K562 (cell line): ENCODE data around the gene RPUSD1. TPM values are rescaled to one million over a fixed set of nuclear protein-coding genes. Genes with fewer than 3 reads are reported as not detected.

Experiments
- BHLHE40 ChIP-seq: IDR thresholded peaks from 2 replicates; pipeline ENCODE4 v1.6.1; 2011; ENCODE audit warnings: low read length, improper control_type of control experiment
- CBFA2T3 ChIP-seq: fragments of 450-650 bp; IDR thresholded peaks from 2 replicates; pipeline ENCODE4 v1.6.1; 2017
- CBFB ChIP-seq: sonication (generic); formaldehyde crosslinking; IDR thresholded peaks from 2 replicates; pipeline ENCODE4 v1.4.0; 2020; ENCODE audit warnings: mild to moderate bottlenecking, missing genetic modification reagents
- CHD2 ChIP-seq: IDR thresholded peaks from 2 replicates; pipeline ENCODE4 v1.6.1; 2011; ENCODE audit warnings: low read depth, low read length
- ETV5 ChIP-seq: sonication (generic); formaldehyde crosslinking; IDR thresholded peaks from 2 replicates; pipeline ENCODE4 v1.4.0; 2020; ENCODE audit warnings: low read depth, mild to moderate bottlenecking, missing genetic modification reagents
- FOXK2 ChIP-seq, 2 experiments: fragments of 450-650 bp; IDR thresholded peaks in 1 of 2; conservative IDR thresholded peaks in 1 of 2; 2 replicates each; pipeline ENCODE4 v1.6.1; 2016; ENCODE audit warnings: low read depth in 2 of 2, mild to moderate bottlenecking in 1 of 2
- HMGN3 ChIP-seq: IDR thresholded peaks from 2 replicates; pipeline ENCODE4 v1.6.1; 2011; ENCODE audit warnings: borderline replicate concordance, low read depth, mild to moderate bottlenecking, mixed read lengths, low read length; ENCODE audit not compliant: insufficient read length; ENCODE audit errors: extremely low read depth
- HNRNPH1 ChIP-seq: fragments of 200-400 bp; formaldehyde crosslinking; optimal IDR thresholded peaks from 2 replicates; pipeline ENCODE3; 2017; ENCODE audit warnings: low read depth, mild to moderate bottlenecking, low read length, moderate library complexity
- NCOA1 ChIP-seq: fragments of 450-650 bp; IDR thresholded peaks from 2 replicates; pipeline ENCODE4 v1.6.1; 2016; ENCODE audit warnings: low read depth
- PKNOX1 ChIP-seq: fragments of 450-650 bp; IDR thresholded peaks from 2 replicates; pipeline ENCODE4 v1.6.1; 2016
- SMC3 ChIP-seq: conservative IDR thresholded peaks from 2 replicates; pipeline ENCODE4 v1.6.1; 2011; ENCODE audit warnings: low read depth, low read length, improper control_type of control experiment; ENCODE audit not compliant: insufficient read depth
- SREBF2 ChIP-seq: sonication (generic); formaldehyde crosslinking; IDR thresholded peaks from 2 replicates; pipeline ENCODE4 v1.4.0; 2020; ENCODE audit warnings: mild to moderate bottlenecking, missing genetic modification reagents
- ZEB2 ChIP-seq: fragments of 450-650 bp; IDR thresholded peaks from 2 replicates; pipeline ENCODE4 v1.6.1; 2016
- polyA plus RNA-seq, 8 experiments: library from polyadenylated mRNA; depleted of rRNA in 4 of 8; stranded (reverse) in 5 of 8; unstranded in 3 of 8; fragments of >200 nt; fragmentation: Nextera tagmentation in 2 of 8; fragmentation: Illumina TruSeq in 1 of 8; extraction: Ambion mirVana in 2 of 8; extraction: Trizol in 1 of 8; gene quantifications; 2 replicates each; pipeline versions ENCODE4 v1.2.1 to v1.2.3, GENCODE V29; 2011 to 2014; ENCODE audit warnings: inconsistent platforms in 1 of 8, missing spikeins in 1 of 8
- total RNA-seq, 7 experiments: library from RNA; depleted of rRNA in 6 of 7; stranded (reverse); fragments of >200 nt in 6 of 7; fragmentation: Illumina TruSeq in 2 of 7; extraction: Trizol in 2 of 7; gene quantifications; 2 replicates each; pipeline versions ENCODE4 v1.2.1 to v1.2.3, GENCODE V29; 2011 to 2021; ENCODE audit warnings: low replicate concordance in 1 of 7
- TF ChIP-seq, protein P1 (sequence below): fragments of 450-650 bp; IDR thresholded peaks from 2 replicates; pipeline ENCODE4 v1.6.1; 2016; ENCODE audit warnings: mild to moderate bottlenecking, moderate library complexity
- TF ChIP-seq, protein P2 (sequence below): fragments of 450-650 bp; formaldehyde crosslinking; IDR thresholded peaks from 2 replicates; pipeline ENCODE4 v1.4.0; 2020; ENCODE audit warnings: mild to moderate bottlenecking, mixed read lengths

RPUSD1 gene
- total and polyA plus RNA-seq, 9 of the 15 experiments (the other 6 are each of a cell fraction or from before 2014, with no cell fraction given): 0.45 to 56.6 (median 12.0) TPM

DNA sequence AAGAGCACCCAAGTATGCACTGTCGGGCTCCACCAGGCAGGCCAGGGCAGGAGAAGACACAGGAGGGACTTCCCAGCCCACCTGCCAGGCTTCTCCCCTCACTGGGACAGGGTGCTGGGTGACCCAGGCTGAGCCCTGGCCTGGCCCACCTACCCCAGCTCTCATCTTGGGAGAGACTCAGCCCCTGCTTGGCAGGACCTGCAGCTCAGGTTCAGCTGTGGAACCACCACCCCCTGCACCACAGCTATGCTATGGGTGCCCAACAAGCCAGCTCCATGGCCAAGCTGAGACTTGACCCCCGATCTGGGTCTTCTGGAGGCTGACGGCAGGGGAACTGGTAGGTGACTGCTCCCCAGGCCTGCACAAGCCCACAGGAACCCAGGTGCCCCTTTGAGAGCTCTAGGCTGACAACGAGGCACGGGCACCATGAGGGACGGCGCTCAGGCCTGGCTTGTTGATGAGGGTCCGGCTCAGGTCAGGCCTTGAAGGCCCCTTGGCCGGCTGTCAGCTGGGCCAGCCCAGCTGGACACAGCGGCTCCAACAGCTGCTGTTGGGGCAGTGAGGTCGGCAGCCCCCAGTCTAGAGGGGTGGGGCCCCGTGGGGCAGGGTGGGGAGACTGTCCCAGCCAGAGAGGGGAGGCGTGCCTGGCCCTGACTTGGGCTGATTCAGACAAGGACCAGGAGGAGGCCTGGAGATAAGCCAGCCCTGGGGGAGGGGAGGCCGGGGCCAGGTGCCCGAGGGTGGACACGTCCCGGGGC lies 4.6 kb downstream of the RPUSD1 start (continued):
- TF ChIP-seq, protein P1, sequence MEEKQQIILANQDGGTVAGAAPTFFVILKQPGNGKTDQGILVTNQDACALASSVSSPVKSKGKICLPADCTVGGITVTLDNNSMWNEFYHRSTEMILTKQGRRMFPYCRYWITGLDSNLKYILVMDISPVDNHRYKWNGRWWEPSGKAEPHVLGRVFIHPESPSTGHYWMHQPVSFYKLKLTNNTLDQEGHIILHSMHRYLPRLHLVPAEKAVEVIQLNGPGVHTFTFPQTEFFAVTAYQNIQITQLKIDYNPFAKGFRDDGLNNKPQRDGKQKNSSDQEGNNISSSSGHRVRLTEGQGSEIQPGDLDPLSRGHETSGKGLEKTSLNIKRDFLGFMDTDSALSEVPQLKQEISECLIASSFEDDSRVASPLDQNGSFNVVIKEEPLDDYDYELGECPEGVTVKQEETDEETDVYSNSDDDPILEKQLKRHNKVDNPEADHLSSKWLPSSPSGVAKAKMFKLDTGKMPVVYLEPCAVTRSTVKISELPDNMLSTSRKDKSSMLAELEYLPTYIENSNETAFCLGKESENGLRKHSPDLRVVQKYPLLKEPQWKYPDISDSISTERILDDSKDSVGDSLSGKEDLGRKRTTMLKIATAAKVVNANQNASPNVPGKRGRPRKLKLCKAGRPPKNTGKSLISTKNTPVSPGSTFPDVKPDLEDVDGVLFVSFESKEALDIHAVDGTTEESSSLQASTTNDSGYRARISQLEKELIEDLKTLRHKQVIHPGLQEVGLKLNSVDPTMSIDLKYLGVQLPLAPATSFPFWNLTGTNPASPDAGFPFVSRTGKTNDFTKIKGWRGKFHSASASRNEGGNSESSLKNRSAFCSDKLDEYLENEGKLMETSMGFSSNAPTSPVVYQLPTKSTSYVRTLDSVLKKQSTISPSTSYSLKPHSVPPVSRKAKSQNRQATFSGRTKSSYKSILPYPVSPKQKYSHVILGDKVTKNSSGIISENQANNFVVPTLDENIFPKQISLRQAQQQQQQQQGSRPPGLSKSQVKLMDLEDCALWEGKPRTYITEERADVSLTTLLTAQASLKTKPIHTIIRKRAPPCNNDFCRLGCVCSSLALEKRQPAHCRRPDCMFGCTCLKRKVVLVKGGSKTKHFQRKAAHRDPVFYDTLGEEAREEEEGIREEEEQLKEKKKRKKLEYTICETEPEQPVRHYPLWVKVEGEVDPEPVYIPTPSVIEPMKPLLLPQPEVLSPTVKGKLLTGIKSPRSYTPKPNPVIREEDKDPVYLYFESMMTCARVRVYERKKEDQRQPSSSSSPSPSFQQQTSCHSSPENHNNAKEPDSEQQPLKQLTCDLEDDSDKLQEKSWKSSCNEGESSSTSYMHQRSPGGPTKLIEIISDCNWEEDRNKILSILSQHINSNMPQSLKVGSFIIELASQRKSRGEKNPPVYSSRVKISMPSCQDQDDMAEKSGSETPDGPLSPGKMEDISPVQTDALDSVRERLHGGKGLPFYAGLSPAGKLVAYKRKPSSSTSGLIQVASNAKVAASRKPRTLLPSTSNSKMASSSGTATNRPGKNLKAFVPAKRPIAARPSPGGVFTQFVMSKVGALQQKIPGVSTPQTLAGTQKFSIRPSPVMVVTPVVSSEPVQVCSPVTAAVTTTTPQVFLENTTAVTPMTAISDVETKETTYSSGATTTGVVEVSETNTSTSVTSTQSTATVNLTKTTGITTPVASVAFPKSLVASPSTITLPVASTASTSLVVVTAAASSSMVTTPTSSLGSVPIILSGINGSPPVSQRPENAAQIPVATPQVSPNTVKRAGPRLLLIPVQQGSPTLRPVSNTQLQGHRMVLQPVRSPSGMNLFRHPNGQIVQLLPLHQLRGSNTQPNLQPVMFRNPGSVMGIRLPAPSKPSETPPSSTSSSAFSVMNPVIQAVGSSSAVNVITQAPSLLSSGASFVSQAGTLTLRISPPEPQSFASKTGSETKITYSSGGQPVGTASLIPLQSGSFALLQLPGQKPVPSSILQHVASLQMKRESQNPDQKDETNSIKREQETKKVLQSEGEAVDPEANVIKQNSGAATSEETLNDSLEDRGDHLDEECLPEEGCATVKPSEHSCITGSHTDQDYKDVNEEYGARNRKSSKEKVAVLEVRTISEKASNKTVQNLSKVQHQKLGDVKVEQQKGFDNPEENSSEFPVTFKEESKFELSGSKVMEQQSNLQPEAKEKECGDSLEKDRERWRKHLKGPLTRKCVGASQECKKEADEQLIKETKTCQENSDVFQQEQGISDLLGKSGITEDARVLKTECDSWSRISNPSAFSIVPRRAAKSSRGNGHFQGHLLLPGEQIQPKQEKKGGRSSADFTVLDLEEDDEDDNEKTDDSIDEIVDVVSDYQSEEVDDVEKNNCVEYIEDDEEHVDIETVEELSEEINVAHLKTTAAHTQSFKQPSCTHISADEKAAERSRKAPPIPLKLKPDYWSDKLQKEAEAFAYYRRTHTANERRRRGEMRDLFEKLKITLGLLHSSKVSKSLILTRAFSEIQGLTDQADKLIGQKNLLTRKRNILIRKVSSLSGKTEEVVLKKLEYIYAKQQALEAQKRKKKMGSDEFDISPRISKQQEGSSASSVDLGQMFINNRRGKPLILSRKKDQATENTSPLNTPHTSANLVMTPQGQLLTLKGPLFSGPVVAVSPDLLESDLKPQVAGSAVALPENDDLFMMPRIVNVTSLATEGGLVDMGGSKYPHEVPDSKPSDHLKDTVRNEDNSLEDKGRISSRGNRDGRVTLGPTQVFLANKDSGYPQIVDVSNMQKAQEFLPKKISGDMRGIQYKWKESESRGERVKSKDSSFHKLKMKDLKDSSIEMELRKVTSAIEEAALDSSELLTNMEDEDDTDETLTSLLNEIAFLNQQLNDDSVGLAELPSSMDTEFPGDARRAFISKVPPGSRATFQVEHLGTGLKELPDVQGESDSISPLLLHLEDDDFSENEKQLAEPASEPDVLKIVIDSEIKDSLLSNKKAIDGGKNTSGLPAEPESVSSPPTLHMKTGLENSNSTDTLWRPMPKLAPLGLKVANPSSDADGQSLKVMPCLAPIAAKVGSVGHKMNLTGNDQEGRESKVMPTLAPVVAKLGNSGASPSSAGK: no peak
- TF ChIP-seq HMGN3 (no peak), SREBF2 (CRISPR knock-in tag) (no peak), NCOA1 (no peak), PKNOX1 (no peak), ETV5 (CRISPR knock-in tag) (no peak), HNRNPH1 (no peak), FOXK2 (conservative IDR thresholded peaks at IDR 0.05 in 1 of 2, IDR thresholded peaks at IDR 0.05 in 1 of 2; ENCODE audit: low read depth in 2 of 2) (no peak), BHLHE40 (no peak), CBFB (CRISPR knock-in tag) (no peak), ZEB2 (no peak), SMC3 (no peak), CHD2 (no peak), CBFA2T3 (peak; percentile 81)
- TF ChIP-seq, protein P2, sequence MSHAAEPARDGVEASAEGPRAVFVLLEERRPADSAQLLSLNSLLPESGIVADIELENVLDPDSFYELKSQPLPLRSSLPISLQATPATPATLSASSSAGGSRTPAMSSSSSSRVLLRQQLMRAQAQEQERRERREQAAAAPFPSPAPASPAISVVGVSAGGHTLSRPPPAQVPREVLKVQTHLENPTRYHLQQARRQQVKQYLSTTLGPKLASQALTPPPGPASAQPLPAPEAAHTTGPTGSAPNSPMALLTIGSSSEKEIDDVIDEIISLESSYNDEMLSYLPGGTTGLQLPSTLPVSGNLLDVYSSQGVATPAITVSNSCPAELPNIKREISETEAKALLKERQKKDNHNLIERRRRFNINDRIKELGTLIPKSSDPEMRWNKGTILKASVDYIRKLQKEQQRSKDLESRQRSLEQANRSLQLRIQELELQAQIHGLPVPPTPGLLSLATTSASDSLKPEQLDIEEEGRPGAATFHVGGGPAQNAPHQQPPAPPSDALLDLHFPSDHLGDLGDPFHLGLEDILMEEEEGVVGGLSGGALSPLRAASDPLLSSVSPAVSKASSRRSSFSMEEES (CRISPR knock-in tag): no peak
